IMR-90 (cell line): ENCODE measurements around the gene GSG1L. TPM values are rescaled to one million over a fixed set of nuclear protein-coding genes. Genes with fewer than 3 reads are reported as not detected.

Experiments
- ATAC-seq: fragments of 200-7000 bp; cut with Tn5 transposase; 2 replicates; pipeline ENCODE4 v1.9.1; 2020; ENCODE audit warnings: low read depth, mild to moderate bottlenecking, moderate library complexity
- BruUV-seq: library from RNA; stranded (reverse); fragments of 400-500 nt; replicated peaks from 2 replicates; lab custom pipeline; 2021; lab: Mats Ljungman, UMichigan
- CTCF ChIA-PET: fragments of 300-600 bp; formaldehyde crosslinking; extraction: SDS; loops from one replicate; lab custom pipeline; 2021; ENCODE audit warnings: antibody characterized with exemption; lab: Yijun Ruan, JAX
- POLR2A ChIA-PET: fragments of 300-600 bp; sonication (Branson Sonifier 250); formaldehyde crosslinking; loops from one replicate; lab custom pipeline; 2022; ENCODE audit warnings: antibody characterized with exemption; ENCODE audit not compliant: unreplicated experiment; lab: Charles Lee
- DNase-seq: peaks from one replicate; pipeline ENCODE4 v3.0.0; 2013
- H2AFZ ChIP-seq: replicated peaks from 2 replicates; pipeline ENCODE3; 2013; ENCODE audit warnings: low read length, mild to moderate bottlenecking; ENCODE audit not compliant: poor library complexity
- H2AK5ac ChIP-seq: 2 replicates; pipeline ENCODE4 v1.6.1; 2013; ENCODE audit warnings: low read depth, low read length, inconsistent platforms
- H2AK9ac ChIP-seq: replicated peaks from 2 replicates; pipeline ENCODE3; 2013; ENCODE audit warnings: mild to moderate bottlenecking, low read depth, low read length, moderate library complexity; ENCODE audit not compliant: poor library complexity
- H2BK120ac ChIP-seq: 2 replicates; pipeline ENCODE4 v1.6.1; 2013; ENCODE audit warnings: low read depth, low read length, inconsistent platforms
- H2BK15ac ChIP-seq: 3 replicates; pipeline ENCODE4 v1.6.1; 2013; ENCODE audit warnings: low read depth, low read length, inconsistent platforms
- H2BK20ac ChIP-seq: 2 replicates; pipeline ENCODE4 v1.6.1; 2013; ENCODE audit warnings: low read depth, mild to moderate bottlenecking, inconsistent platforms, low read length, moderate library complexity
- H2BK5ac ChIP-seq: 2 replicates; pipeline ENCODE4 v1.6.1; 2013; ENCODE audit warnings: mild to moderate bottlenecking, low read depth, low read length, inconsistent platforms; ENCODE audit not compliant: poor library complexity, severe bottlenecking
- H3K14ac ChIP-seq: replicated peaks from 2 replicates; pipeline ENCODE4 v1.6.1; 2013; ENCODE audit warnings: low read depth, low read length, inconsistent platforms
- H3K18ac ChIP-seq: 2 replicates; pipeline ENCODE4 v1.6.1; 2013; ENCODE audit warnings: low read depth, low read length, control low read depth
- H3K23ac ChIP-seq: 2 replicates; pipeline ENCODE4 v1.6.1; 2013; ENCODE audit warnings: low read depth, low read length, inconsistent platforms
- H3K27ac ChIP-seq: 2 replicates; pipeline ENCODE4 v1.5.1; 2013; ENCODE audit warnings: mild to moderate bottlenecking, control low read depth, low read length; ENCODE audit not compliant: insufficient read depth
- H3K27me3 ChIP-seq: 2 replicates; pipeline ENCODE4 v1.6.1; 2013; ENCODE audit warnings: low read length; ENCODE audit not compliant: control insufficient read depth, insufficient read depth
- H3K36me3 ChIP-seq: 2 replicates; pipeline ENCODE4 v1.6.1; 2013; ENCODE audit warnings: low read length, mixed read lengths; ENCODE audit not compliant: control insufficient read depth, insufficient read depth
- H3K4ac ChIP-seq: 2 replicates; pipeline ENCODE4 v1.6.1; 2013; ENCODE audit warnings: low read depth, low read length, inconsistent platforms
- H3K4me1 ChIP-seq: 2 replicates; pipeline ENCODE4 v1.6.1; 2013; ENCODE audit warnings: low read length, mixed read lengths; ENCODE audit not compliant: control insufficient read depth, insufficient read depth
- H3K4me2 ChIP-seq: 2 replicates; pipeline ENCODE4 v1.6.1; 2013; ENCODE audit warnings: low read depth, mild to moderate bottlenecking, control low read depth, low read length, moderate library complexity
- H3K4me3 ChIP-seq: 2 replicates; pipeline ENCODE4 v1.5.1; 2013; ENCODE audit warnings: low read depth, mild to moderate bottlenecking, control low read depth, low read length, moderate library complexity; ENCODE audit not compliant: insufficient read depth
- H3K56ac ChIP-seq: 2 replicates; pipeline ENCODE4 v1.6.1; 2013; ENCODE audit warnings: low read length, inconsistent platforms; ENCODE audit not compliant: insufficient read depth; ENCODE audit errors: extremely low read depth
- H3K79me1 ChIP-seq, 2 experiments: 2 replicates each; pipeline ENCODE4 v1.6.1; 2013; ENCODE audit warnings: low read length in 2 of 2, inconsistent platforms in 1 of 2, low read depth in 1 of 2
- H3K9ac ChIP-seq: 2 replicates; pipeline ENCODE4 v1.6.1; 2013; ENCODE audit warnings: low read depth, low read length, control low read depth
- H3K9me1 ChIP-seq: 2 replicates; pipeline ENCODE4 v1.6.1; 2013; ENCODE audit warnings: low read length, inconsistent platforms; ENCODE audit not compliant: insufficient read depth
- H3K9me3 ChIP-seq: 2 replicates; pipeline ENCODE4 v1.6.1; 2013; ENCODE audit warnings: low read length; ENCODE audit not compliant: control insufficient read depth, insufficient read depth
- H4K20me1 ChIP-seq: 2 replicates; pipeline ENCODE4 v1.6.1; 2013; ENCODE audit warnings: low read length, inconsistent platforms; ENCODE audit not compliant: insufficient read depth
- H4K5ac ChIP-seq: 2 replicates; pipeline ENCODE4 v1.6.1; 2013; ENCODE audit warnings: mild to moderate bottlenecking, low read depth, low read length, control low read depth
- H4K8ac ChIP-seq, 2 experiments: 2 replicates each; pipeline ENCODE4 v1.6.1; 2013; ENCODE audit warnings: low read depth in 2 of 2, low read length in 2 of 2, control low read depth in 1 of 2, inconsistent platforms in 1 of 2
- H4K91ac ChIP-seq: 2 replicates; pipeline ENCODE4 v1.6.1; 2013; ENCODE audit warnings: low read depth, low read length, inconsistent platforms; ENCODE audit not compliant: insufficient read depth
- FOS ChIP-seq: fragments of 150-350 bp; IDR thresholded peaks from 2 replicates; pipeline ENCODE4 v1.6.1; 2016; ENCODE audit warnings: low read depth, low read length
- MXI1 ChIP-seq: IDR thresholded peaks from 2 replicates; pipeline ENCODE4 v1.6.1; 2012; ENCODE audit warnings: low read depth, mild to moderate bottlenecking, low read length, moderate library complexity, borderline replicate concordance
- POLR2A ChIP-seq: IDR thresholded peaks from 2 replicates; pipeline ENCODE4 v1.6.1; 2012; ENCODE audit warnings: mild to moderate bottlenecking, low read depth, low read length
- SMC3 ChIP-seq: fragments of 150-350 bp; IDR thresholded peaks from 2 replicates; pipeline ENCODE4 v1.6.1; 2016; ENCODE audit warnings: low read depth, mild to moderate bottlenecking, antibody characterized with exemption, low read length, moderate library complexity
- USF2 ChIP-seq: fragments of 150-350 bp; IDR thresholded peaks from 2 replicates; pipeline ENCODE4 v1.6.1; 2017; ENCODE audit warnings: mild to moderate bottlenecking, antibody characterized with exemption, low read length, low read depth
- WGBS, 2 experiments: methylation state at CpG; one replicate each; pipeline versions ENCODE4 v1.1.5 to v1.1.7; 2013; ENCODE audit warnings: missing lambda C conversion rate in 2 of 2; ENCODE audit not compliant: insufficient read length in 1 of 2; ENCODE audit errors: extremely low coverage in 2 of 2; 5-methylcytosine and 5-hydroxymethylcytosine counted together
- dilution Hi-C: fragments of 300-500 bp; cut with HindIII; formaldehyde crosslinking; loops from one replicate; pipeline ENCODE4 v1.14.3; 2018; ENCODE audit warnings: low sequenced_read_pairs; ENCODE audit not compliant: unreplicated experiment
- in situ Hi-C: fragments of 300-500 bp; cut with MboI; formaldehyde crosslinking; loops from 3 replicates; pipeline ENCODE4 v1.14.3; 2019; ENCODE audit warnings: low sequenced_read_pairs, inconsistent platforms, mixed read lengths
- intact Hi-C: fragments of 100-400 bp; cut with micrococcal nuclease; formaldehyde crosslinking; loops from 2 replicates; pipeline ENCODE4 v1.10.0; 2022
- polyA plus RNA-seq, 3 experiments: library from polyadenylated mRNA; depleted of rRNA; stranded (reverse); fragments of >200 nt; gene quantifications; 2 replicates each; pipeline ENCODE4 v1.2.3, GENCODE V29; 2012; ENCODE audit warnings: low replicate concordance in 1 of 3
- total RNA-seq: library from RNA; depleted of rRNA; stranded (reverse); fragments of >200 nt; gene quantifications from 2 replicates; pipeline ENCODE4 v1.2.3, GENCODE V29; 2012

GSG1L gene
- total and polyA plus RNA-seq, 2 of the 4 experiments (the other 2 are of a cell fraction): not detected

GRCh38 chr16:27853651-27854050 lies 209.9 kb downstream of the GSG1L start:
- no peak overlapping the region for H3K18ac ChIP-seq
- no peak overlapping the region for H3K4me3 ChIP-seq
- H4K20me1 ChIP-seq: no peaks in the 10 kb centered on the region
- in situ Hi-C loops: no loop called here
- H2BK20ac ChIP-seq: no peak overlapping the region
- H2AK5ac ChIP-seq: no peak overlapping the region
- no peaks in the 10 kb centered on the region for H3K9me3 ChIP-seq
- DNase-seq (no peak), ATAC-seq (no peak)
- H2BK120ac ChIP-seq: no peak overlapping the region
- H3K23ac ChIP-seq: no peak overlapping the region
- H4K91ac ChIP-seq: no peak overlapping the region
- intact Hi-C loops: no loop called here
- no peak overlapping the region for H3K56ac ChIP-seq
- no peaks in the 10 kb centered on the region for H3K9me1 ChIP-seq
- no peak overlapping the region for H3K14ac ChIP-seq
- H2AK9ac ChIP-seq: no peak overlapping the region
- H4K5ac ChIP-seq: no peak overlapping the region
- H4K8ac ChIP-seq: no peak overlapping the region
- H2BK15ac ChIP-seq: no peak overlapping the region
- H3K9ac ChIP-seq: no peak overlapping the region
- H3K36me3 ChIP-seq: no peaks in the 10 kb centered on the region
- no TSS peak for BruUV-seq
- peaks cover 24% of the 10 kb centered on the region for H3K27me3 ChIP-seq
- dilution Hi-C loops: no loop called here
- WGBS, 2 experiments: 29% methylated on average over 1 of the region's 3 CpGs; no CpG with 5 or more reads in 1 of the 2 experiments
- ChIA-PET CTCF (no interaction called here), POLR2A (no interaction called here)
- H3K4me1 ChIP-seq: no peaks in the 10 kb centered on the region
- TF ChIP-seq MXI1 (no peak), FOS (no peak), POLR2A (no peak), SMC3 (no peak), USF2 (no peak)
- H3K79me1 ChIP-seq: no peaks in the 10 kb centered on the region
- no peak overlapping the region for H2BK5ac ChIP-seq
- H3K27ac ChIP-seq: no peak overlapping the region
- H3K4ac ChIP-seq: no peak overlapping the region
- no peak overlapping the region for H2AFZ ChIP-seq
- no peak overlapping the region for H3K4me2 ChIP-seq
